Effector memory CD8-positive, alpha-beta T cell (primary cell): ENCODE data around the gene CDH4.

Experiments used
- ATAC-seq: fragments of 150-1000 bp; cut with Tn5 transposase; replicated peaks from 2 replicates; pipeline ENCODE4 v1.10.0; 2021; ENCODE audit warnings: mild to moderate bottlenecking, moderate library complexity
- DNase-seq, 3 experiments: peaks; one replicate each; pipeline ENCODE4 v3.0.0; 2021
- H3K27ac Mint-ChIP-seq, 2 donors: one replicate each; pipeline ENCODE4 v1.8.0; 2022; ENCODE audit warnings: mild to moderate bottlenecking in 2 of 2, mixed read lengths in 2 of 2, moderate library complexity in 2 of 2
- H3K27me3 Mint-ChIP-seq, 2 donors: one replicate each; pipeline ENCODE4 v1.8.0; 2022; ENCODE audit warnings: mixed read lengths in 2 of 2
- H3K36me3 Mint-ChIP-seq: one replicate; pipeline ENCODE4 v1.8.0; 2022; ENCODE audit warnings: mild to moderate bottlenecking, moderate library complexity, mixed read lengths; ENCODE audit not compliant: insufficient read depth
- H3K4me1 Mint-ChIP-seq, 2 donors: one replicate each; pipeline ENCODE4 v1.8.0; 2022; ENCODE audit warnings: low read depth in 2 of 2, mixed read lengths in 2 of 2
- H3K4me3 Mint-ChIP-seq, 2 donors: one replicate each; pipeline ENCODE4 v1.8.0; 2022; ENCODE audit warnings: mild to moderate bottlenecking in 2 of 2, mixed read lengths in 2 of 2, moderate library complexity in 2 of 2
- H3K9me3 Mint-ChIP-seq, 2 donors: one replicate each; pipeline ENCODE4 v1.8.0; 2022; ENCODE audit warnings: mixed read lengths in 2 of 2

CDH4 gene

DNA sequence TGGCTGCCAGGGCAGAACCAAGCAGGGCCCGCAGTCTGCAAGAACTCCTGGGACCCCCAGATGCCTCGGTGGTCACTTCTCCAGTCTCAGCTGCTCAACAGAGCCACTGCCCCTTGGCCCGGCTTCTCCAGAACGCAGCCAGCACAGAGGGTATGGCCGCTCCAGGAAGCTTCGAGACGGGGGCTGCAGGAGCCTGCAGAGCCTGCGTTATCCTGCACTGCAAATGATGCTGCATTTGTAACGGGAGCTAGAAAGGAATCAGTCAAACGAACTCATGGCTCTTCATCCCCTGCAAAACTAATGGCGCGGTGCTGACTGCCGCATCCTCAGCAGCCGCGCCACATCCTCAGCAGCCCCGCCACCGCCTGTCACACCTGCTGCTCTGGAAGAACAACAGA, 558.7 kb downstream of the CDH4 start:
- no peaks in the 10 kb centered on the region for H3K4me1 Mint-ChIP-seq
- peaks cover 3% of the 10 kb centered on the region for H3K36me3 Mint-ChIP-seq
- no peaks in the 10 kb centered on the region for H3K9me3 Mint-ChIP-seq
- ATAC-seq (no peak), DNase-seq (no peak)
- no peak overlapping the region for H3K4me3 Mint-ChIP-seq
- H3K27ac Mint-ChIP-seq, result no peak overlapping the region
- H3K27me3 Mint-ChIP-seq, result peaks cover 5 to 37% of the 10 kb centered on the region in 2 donors

DNA sequence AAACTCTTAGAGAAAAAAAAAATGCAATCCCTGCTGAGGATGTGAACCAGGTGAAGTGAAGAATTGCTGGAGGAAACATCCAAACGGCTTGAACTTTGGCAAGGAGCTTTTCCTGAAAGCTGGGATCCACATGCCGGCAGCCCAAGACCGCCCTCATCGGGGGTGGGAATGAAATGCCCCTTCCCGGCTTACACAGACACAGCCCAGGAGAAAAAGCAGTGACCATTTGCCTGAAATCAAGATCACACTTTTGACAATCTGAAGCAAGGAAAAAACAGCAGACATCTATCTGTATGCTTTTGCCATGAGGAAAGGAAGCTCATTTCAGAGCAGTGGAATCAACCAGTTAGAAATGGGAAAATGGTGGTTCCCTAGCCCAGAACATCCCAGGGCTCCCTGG, 559.1 kb downstream of the CDH4 start:
- Mint-ChIP-seq H3K27me3 (peaks cover 5 to 34% of the 10 kb centered on the region in 2 donors), H3K27ac (no peak overlapping the region)
- no peak for DNase-seq

DNA sequence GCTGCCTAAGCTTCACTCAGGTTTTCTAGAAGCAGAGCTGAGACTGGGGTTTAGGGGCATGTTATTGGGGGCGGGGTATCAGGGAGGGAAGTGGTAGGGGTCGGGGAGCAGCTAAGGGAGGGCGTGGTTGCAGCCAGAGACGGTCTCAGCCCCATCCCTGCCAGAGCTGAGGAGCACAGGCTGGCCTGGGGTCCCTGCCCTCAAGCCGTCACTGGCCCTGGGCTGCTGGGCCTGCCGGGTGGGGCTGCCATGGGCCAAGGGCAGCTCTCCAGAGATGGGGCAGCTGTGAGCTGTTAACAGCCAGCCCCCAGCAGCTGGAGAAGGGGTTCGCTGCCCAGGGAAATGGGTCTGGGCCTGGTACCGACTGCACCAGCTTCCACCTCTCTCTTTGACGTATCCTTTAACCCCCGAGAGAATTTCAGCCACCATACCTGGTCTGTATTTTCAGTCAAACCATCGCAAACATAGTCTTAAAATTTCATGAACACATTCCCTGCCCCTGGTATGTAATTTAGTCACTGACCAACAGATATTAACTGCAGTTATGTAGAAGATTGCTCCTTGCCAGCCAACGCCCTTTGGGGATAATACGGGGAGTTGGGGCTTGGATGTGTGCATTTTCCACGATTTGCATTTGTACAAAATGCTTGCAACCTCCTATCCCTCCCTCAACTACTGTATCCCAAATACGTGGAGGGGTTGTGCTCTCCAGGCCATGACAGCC, 560.2 kb downstream of the CDH4 start:
- H3K36me3 Mint-ChIP-seq, result peaks cover 3% of the 10 kb centered on the region
- H3K27me3 Mint-ChIP-seq, result peaks cover 5 to 34% of the 10 kb centered on the region in 2 donors
- no peaks in the 10 kb centered on the region for H3K4me1 Mint-ChIP-seq
- no peaks in the 10 kb centered on the region for H3K9me3 Mint-ChIP-seq
- DNase-seq, result no peak
- H3K27ac Mint-ChIP-seq, result no peak overlapping the region
- H3K4me3 Mint-ChIP-seq, result no peak overlapping the region
- no peak for ATAC-seq

More for the DNA sequence above, 559.1 kb downstream of the CDH4 start:
- Mint-ChIP-seq H3K4me1 (no peaks in the 10 kb centered on the region), H3K9me3 (no peaks in the 10 kb centered on the region), H3K4me3 (no peak overlapping the region), H3K36me3 (peaks cover 3% of the 10 kb centered on the region)
- ATAC-seq, result no peak

DNA sequence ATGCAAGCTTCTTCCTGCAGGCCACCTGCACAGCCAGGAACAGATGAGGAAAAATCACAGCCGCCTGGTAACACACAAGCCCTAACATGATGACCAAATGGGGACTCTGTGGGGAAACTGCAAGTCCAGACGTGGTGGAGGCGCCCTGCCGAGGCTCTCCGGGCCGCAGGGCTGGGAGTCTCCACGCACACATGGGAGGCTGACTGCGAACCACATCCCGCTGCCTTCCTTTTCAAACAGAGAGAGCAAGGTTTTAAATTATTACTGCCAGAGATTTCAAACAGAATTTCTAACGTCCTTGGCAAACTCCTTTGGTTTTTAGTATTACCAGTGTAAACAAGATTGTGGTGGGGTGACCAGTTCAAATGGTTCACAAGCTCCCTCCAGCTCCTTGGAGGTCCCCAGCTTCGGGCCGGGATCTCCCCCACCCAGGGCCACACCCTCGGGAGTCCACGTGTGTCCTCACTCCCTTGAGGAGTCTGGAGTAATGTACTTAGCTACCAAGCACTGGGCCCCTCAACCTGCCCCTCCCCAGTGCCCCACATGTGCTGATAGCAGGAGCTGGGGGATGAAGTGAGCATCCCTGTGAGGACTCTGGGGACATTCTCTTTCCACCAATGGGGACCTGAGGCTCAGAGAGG, 560.9 kb downstream of the CDH4 start:
- ATAC-seq, result no peak
- Mint-ChIP-seq H3K4me1 (no peaks in the 10 kb centered on the region), H3K4me3 (no peak overlapping the region), H3K9me3 (no peaks in the 10 kb centered on the region), H3K36me3 (peaks cover 3% of the 10 kb centered on the region), H3K27me3 (peaks cover 5 to 39% of the 10 kb centered on the region in 2 donors), H3K27ac (no peak overlapping the region)
- DNase-seq, result no peak

DNA sequence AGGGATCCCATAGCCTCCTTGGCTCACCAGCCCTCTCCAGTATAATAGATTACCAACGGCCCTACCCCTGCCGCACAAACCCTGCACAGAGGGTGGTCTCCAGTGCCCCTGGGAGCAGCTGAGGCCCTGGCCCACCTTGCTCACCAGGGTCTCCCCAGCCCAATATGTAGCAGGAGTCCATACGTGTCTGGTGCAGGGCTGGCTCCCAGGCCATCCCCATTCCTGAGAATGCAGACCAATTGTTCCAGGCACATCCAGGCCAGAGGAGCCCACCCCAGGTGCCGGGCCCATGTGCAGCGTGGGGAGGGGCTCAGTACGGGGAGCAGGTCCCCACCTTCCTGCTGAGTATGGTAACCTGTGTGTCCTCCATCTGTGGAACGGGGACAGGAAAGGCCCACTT, 561.7 kb downstream of the CDH4 start:
- Mint-ChIP-seq H3K36me3 (peaks cover 3% of the 10 kb centered on the region), H3K4me3 (no peak overlapping the region), H3K9me3 (no peaks in the 10 kb centered on the region), H3K4me1 (no peaks in the 10 kb centered on the region), H3K27ac (no peak overlapping the region), H3K27me3 (peaks cover 5 to 39% of the 10 kb centered on the region in 2 donors)
- ATAC-seq (no peak), DNase-seq (no peak)

DNA sequence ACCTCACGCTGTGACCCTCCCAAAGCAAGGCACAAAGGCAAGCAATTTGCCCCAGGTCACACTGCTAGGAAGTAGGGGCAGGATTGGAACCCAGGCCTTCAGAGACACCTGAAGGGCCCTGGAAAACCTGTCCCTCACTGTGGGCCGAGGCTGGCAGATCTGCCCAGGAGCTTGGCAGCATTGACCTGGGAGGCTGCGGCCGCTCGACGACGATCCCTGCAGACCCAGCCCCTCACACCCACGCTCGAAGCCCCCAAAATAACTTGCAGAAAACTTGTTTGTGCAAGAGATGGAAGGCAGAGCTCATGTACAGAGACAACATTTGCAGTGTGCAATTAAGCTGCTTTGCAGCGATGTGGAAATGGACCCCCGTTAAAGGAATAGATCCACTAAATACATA, 562.2 kb downstream of the CDH4 start:
- Mint-ChIP-seq H3K36me3 (peaks cover 3% of the 10 kb centered on the region), H3K4me1 (no peaks in the 10 kb centered on the region), H3K27ac (no peak overlapping the region), H3K4me3 (no peak overlapping the region), H3K9me3 (no peaks in the 10 kb centered on the region), H3K27me3 (peaks cover 5 to 39% of the 10 kb centered on the region in 2 donors)
- DNase-seq, result no peak
- ATAC-seq, result no peak

DNA sequence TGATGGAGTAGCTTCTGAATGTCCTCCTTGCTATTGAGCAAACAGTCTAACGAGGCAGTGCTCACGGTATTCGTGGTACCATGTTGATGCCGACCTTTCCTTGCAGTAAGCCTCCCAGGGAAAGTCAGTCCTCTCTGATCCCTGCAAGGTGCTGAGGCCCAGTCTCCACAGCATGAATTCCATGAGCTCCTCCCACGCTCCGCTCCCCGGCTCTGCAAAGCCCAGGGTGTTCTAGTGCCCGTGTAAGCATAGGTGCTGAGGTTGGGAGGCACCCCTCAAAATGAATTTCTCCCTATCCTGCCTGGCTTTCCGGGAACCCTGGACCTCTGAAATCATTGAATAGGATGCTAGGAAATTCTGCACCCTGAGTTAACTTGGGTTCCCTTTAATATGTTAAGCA, 562.7 kb downstream of the CDH4 start:
- peaks cover 3% of the 10 kb centered on the region for H3K36me3 Mint-ChIP-seq
- no peak for DNase-seq
- peaks cover 5 to 39% of the 10 kb centered on the region in 2 donors for H3K27me3 Mint-ChIP-seq
- H3K27ac Mint-ChIP-seq, result no peak overlapping the region
- H3K4me3 Mint-ChIP-seq, result no peak overlapping the region
- no peaks in the 10 kb centered on the region for H3K9me3 Mint-ChIP-seq
- ATAC-seq, result no peak
- no peaks in the 10 kb centered on the region for H3K4me1 Mint-ChIP-seq

DNA sequence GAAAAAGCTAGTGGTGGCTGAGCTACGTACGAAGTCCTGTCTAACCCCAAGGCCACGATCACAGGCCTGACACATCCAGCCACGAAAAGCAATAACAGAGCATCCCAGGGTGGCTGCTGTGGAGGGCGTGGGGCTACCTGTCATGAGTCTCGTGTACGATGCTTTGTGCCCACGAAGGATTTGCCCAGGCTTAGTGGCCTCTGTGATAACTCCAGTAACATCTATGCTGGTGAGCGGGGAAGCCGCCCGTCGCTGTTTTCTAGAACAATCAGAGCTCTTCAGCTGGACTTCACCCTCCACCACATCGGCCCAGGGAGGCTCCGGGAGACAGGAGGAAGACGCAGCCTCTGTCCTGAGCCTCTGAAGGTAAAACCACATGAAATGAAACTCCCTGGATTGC, 563.1 kb downstream of the CDH4 start:
- H3K4me1 Mint-ChIP-seq, result no peaks in the 10 kb centered on the region

DNA sequence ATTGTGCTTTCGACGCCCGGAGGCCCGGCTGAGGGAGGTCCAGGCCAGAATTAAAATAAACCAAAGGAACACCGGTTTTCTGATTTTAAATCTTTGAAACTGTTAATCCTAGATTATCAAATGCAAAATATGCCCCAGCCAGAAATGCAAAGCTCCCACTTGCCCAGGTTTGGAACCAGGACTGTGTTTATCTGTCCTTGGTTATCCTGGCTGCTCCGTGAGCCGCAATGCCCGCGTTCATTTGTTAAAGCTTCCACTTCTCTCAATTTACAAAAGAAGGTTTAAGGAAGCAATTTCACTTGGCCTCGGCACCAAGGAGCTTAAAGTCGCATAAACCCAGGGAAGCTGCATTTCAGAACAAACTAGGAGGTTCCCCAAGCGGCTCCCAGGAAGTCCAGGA, 563.6 kb downstream of the CDH4 start:
- no peak for ATAC-seq

More for the DNA sequence above, 563.1 kb downstream of the CDH4 start:
- no peak overlapping the region for H3K4me3 Mint-ChIP-seq
- H3K36me3 Mint-ChIP-seq, result peaks cover 3% of the 10 kb centered on the region
- H3K27ac Mint-ChIP-seq, result no peak overlapping the region
- H3K27me3 Mint-ChIP-seq, result peaks cover 5 to 42% of the 10 kb centered on the region in 2 donors
- H3K9me3 Mint-ChIP-seq, result no peaks in the 10 kb centered on the region
- ATAC-seq (no peak), DNase-seq (no peak)

DNA sequence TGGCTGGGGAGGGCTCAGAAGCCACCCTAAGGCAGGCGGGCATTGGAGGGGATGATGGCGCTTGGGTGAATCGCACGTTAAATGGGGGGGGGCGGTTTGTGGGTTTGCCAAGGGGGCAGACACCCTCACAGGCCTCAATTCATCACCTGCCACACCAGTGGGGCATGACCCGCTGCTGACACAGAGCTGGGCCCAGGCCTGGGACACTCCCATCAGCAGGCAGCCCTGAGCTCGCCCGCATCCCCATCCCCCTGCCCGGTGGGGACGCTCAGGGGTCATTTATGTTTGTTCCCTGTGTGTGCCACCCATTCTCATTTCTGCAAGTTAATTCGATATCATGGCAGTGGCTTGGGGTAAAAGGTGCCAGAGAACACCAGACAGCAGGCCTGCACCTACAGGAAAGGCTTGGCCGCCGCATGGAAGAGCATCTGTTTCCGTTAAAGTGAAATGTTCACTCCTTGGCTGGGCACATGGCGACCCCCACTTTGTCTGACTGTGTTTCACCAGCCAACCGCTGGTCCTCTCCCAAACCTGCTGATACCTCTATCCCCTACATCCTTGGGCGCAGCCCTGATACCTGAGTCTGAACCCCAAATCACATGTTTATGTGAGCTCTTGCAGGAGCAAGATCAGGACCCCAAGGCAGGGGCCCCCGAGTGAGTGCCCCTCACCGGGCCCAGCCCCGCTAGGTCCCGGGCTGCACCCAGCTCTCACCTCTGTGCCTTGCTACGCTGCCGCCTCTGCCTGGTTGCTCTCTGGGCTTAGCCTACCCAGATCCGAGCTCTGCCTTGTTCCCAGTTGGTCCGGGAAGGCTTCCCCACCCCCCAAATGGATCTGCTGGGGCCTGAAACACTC, 564.8 kb downstream of the CDH4 start:
- peaks cover 16 to 51% of the 10 kb centered on the region in 2 donors for H3K27me3 Mint-ChIP-seq
- peaks cover 3% of the 10 kb centered on the region for H3K36me3 Mint-ChIP-seq
- H3K4me3 Mint-ChIP-seq, result no peak overlapping the region

More for the DNA sequence above, 563.6 kb downstream of the CDH4 start:
- peaks cover 6 to 47% of the 10 kb centered on the region in 2 donors for H3K27me3 Mint-ChIP-seq
- H3K4me3 Mint-ChIP-seq, result no peak overlapping the region
- DNase-seq, result no peak
- peaks cover 3% of the 10 kb centered on the region for H3K36me3 Mint-ChIP-seq
- H3K27ac Mint-ChIP-seq, result no peak overlapping the region
- H3K4me1 Mint-ChIP-seq, result no peaks in the 10 kb centered on the region
- H3K9me3 Mint-ChIP-seq, result no peaks in the 10 kb centered on the region

DNA sequence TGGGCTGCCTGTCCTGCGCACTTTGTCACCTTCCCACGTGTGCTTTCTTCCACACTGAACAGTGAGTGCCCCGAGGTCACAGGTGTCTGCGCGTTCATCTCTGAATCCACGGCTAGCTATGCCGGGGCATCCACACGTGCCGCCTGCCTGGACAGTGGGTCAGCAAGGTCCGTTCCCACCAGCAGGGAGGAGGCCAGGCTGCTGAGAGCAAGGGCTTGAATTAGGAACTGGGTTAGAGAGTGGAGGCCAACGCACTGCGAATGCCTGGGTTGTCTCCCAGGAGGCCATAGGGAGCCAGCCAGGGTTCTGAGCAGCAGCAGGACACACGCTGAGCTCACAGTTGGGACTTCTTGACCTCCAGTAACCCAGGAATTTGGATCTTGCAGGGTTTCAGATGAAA, 565.5 kb downstream of the CDH4 start:
- DNase-seq (no peak), ATAC-seq (no peak)
- H3K4me1 Mint-ChIP-seq, result no peaks in the 10 kb centered on the region
- no peak overlapping the region for H3K27ac Mint-ChIP-seq
- H3K36me3 Mint-ChIP-seq, result peaks cover 3% of the 10 kb centered on the region
- H3K4me3 Mint-ChIP-seq, result no peak overlapping the region
- peaks cover 16 to 51% of the 10 kb centered on the region in 2 donors for H3K27me3 Mint-ChIP-seq
- H3K9me3 Mint-ChIP-seq, result no peaks in the 10 kb centered on the region

More for the DNA sequence above, 564.8 kb downstream of the CDH4 start:
- DNase-seq (no peak), ATAC-seq (no peak)
- Mint-ChIP-seq H3K4me1 (no peaks in the 10 kb centered on the region), H3K27ac (no peak overlapping the region), H3K9me3 (no peaks in the 10 kb centered on the region)

DNA sequence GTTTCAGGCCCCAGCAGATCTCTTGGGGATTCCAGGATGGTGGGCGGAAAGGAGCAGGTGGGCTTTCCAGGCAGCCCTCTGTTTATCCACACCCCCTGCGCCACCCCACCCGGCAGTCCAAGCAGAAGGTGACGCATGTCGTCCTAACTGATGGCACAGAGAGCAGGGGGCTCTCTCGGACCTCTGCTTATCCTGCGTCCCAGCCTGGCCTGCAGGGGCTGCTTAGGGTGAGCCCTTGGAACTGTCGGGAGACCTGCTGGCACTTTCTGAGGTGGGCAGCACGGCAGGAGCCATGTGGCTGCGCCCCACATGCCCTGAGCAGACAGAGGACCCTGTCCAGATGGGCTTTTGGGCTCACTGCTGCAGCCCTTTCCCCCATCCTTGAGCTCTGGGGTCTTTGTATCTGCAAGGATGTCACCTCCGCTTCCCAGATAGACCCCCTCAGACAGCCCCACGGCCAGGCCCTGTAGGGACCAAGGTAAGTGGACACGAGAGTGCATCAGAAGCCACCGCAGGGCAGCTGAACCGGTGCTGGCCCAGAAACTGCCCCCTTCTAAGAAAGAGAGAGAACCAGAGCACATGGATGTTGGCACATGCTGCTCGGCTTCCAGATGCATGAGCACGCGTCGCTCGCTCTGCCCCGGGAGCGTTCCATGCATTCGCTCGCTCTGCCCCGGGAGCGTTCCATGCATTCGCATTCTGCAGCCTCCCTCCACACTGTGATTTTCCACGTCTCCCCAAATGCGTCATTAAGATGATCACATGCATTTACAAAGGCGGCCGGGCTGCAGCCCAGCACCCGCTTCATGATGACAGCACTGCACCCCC, 566.9 kb downstream of the CDH4 start:
- H3K36me3 Mint-ChIP-seq, result peaks cover 3% of the 10 kb centered on the region
- no peak overlapping the region for H3K27ac Mint-ChIP-seq

DNA sequence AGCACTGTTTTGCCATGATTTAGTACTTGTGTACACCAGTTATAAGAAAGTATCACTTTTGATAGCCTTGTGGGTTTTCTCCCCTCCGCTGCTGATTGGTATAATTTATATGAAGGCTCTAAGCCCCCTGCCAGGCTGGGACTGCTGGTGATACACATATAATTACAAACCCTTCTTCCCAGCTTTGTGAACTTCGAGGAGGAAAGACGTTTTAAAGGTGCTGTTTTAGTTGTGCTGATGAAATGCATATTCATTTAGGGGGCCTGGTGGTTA, 567.4 kb downstream of the CDH4 start:
- H3K9me3 Mint-ChIP-seq, result peaks cover 3 to 9% of the 10 kb centered on the region in 2 donors
- no peak for ATAC-seq
- H3K4me1 Mint-ChIP-seq, result no peaks in the 10 kb centered on the region
- H3K36me3 Mint-ChIP-seq, result peaks cover 3% of the 10 kb centered on the region
- DNase-seq, result no peak
- H3K4me3 Mint-ChIP-seq, result no peak overlapping the region
- no peak overlapping the region for H3K27ac Mint-ChIP-seq
- H3K27me3 Mint-ChIP-seq, result peaks cover 16 to 39% of the 10 kb centered on the region in 2 donors

More for the DNA sequence above, 566.9 kb downstream of the CDH4 start:
- Mint-ChIP-seq H3K4me3 (no peak overlapping the region), H3K4me1 (no peaks in the 10 kb centered on the region), H3K27me3 (peaks cover 16 to 40% of the 10 kb centered on the region in 2 donors), H3K9me3 (peaks cover 3 to 9% of the 10 kb centered on the region in 2 donors)
- DNase-seq (no peak), ATAC-seq (no peak)
